ENCODE data around the gene CCDC142. TPM values are rescaled to one million over a fixed set of nuclear protein-coding genes. Genes with fewer than 3 reads are reported as not detected.

The CCDC142 gene, protein sequence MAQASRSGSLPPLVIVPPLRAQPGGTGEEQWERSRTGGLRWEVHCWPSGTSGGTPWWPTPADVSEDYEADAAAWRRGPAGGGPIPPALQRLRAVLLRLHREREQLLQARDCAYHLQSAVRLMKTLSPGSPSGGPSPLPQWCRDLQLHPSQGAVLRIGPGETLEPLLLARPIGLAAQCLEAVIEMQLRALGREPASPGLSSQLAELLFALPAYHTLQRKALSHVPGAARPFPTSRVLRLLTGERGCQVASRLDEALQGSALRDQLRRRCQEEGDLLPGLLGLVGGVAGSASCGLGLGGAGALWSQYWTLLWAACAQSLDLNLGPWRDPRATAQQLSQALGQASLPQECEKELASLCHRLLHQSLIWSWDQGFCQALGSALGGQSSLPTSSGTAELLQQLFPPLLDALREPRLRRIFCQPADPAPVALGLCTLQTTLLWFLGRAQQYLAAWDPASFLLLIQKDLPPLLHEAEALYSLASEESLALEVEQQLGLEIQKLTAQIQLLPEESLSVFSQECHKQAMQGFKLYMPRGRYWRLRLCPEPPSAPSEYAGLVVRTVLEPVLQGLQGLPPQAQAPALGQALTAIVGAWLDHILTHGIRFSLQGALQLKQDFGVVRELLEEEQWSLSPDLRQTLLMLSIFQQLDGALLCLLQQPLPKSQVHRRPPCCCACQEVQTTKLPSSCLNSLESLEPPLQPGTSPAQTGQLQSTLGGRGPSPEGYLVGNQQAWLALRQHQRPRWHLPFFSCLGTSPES
- total RNA-seq = 14.4 and 20.0 TPM in 2 replicates

DNA sequence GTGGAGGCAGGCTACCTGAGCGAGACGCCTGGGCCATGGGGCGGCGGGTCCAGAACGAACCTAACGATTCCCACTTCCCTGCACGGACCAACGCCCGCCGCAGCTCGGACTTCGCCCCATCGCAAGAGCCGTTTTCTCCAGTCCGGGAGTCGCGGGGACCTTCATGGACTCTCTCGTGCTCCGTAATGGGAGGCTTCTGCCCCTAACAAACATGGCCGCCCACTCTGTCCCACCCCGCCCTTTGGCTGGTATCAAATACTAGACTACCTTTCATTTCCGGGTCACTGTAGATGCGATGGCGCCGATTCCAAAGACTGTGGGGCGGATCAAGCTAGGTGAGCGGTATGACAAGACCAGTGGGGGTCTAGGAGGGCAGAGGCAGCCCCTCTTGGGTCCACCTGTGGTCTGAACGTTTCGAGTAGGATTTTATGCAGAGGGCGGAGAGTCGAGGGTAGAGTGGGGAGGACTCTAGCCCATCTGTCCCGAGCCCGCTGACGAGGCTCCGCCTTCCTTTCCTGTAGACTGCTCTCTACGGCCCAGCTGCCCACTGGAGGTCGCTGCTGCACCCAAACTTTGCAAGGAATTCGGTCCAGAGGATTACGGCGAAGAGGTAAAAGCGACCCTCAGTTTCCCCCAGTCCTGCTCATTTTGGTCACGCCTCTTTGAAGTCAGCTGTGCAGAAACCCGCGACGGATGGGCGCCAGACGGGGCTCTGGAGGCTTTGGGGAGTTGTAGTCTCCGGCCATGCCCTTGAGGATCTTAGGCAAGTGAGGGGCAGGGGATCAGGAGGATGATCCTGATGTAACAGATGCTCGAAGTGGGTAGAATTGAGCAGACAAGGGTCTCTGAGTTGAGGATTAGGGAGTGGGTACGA, at the start of gene CCDC142, which contains the start of gene TTC31:
Gene CCDC142 (minus strand): TSS at position 198 of the 874 bp plus-strand sequence. CDS start 161 bp downstream, at position 37.
Gene TTC31 (plus strand): TSS at position 281 of the 874 bp plus-strand sequence. CDS start 15 bp downstream, at position 296.

DNA sequence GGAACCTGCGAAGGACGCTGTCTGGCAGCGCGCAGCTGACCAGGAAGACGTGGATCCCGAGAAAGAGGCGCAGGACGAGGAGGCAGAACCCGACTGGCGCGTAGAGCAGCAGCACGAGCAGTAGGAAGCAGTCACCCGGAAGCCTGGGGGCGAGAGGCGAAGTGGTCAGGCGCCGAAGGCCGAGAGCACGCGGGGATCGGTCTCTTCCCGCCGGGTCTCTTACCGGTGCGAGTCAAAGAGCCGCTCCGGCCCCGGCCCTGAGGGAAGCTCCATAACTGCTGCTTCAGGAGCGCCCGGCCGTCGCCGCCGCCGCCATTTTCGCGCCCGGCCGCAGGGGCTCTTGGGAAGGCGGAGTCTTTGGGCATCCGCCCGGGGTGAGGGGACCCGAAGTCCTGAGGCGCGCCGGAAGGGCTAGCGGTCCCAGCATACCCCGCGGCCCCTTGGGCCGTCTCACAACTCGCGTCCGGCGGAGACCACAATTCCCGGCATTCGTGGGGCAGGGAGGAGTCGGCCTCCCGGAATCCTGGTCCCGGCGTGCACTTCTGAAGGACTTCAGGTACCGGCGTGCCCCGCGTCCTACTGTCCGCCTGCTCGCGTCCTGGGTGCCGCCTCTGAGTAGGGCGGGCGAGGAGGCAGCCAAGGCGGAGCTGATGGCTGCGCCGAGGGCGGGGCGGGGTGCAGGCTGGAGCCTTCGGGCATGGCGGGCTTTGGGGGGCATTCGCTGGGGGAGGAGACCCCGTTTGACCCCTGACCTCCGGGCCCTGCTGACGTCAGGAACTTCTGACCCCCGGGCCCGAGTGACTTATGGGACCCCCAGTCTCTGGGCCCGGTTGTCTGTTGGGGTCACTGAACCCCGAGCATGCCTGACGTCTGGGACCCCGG, 46.8 kb upstream of the CCDC142 start, which contains the start of the genes AUP1 and HTRA2:
Gene AUP1 (minus strand): TSS at position 350 of the 882 bp plus-strand sequence. CDS start 77 bp downstream, at position 273.
Gene HTRA2 (plus strand): TSS at position 577 of the 882 bp plus-strand sequence. CDS start 74 bp downstream, at position 651.

DNA sequence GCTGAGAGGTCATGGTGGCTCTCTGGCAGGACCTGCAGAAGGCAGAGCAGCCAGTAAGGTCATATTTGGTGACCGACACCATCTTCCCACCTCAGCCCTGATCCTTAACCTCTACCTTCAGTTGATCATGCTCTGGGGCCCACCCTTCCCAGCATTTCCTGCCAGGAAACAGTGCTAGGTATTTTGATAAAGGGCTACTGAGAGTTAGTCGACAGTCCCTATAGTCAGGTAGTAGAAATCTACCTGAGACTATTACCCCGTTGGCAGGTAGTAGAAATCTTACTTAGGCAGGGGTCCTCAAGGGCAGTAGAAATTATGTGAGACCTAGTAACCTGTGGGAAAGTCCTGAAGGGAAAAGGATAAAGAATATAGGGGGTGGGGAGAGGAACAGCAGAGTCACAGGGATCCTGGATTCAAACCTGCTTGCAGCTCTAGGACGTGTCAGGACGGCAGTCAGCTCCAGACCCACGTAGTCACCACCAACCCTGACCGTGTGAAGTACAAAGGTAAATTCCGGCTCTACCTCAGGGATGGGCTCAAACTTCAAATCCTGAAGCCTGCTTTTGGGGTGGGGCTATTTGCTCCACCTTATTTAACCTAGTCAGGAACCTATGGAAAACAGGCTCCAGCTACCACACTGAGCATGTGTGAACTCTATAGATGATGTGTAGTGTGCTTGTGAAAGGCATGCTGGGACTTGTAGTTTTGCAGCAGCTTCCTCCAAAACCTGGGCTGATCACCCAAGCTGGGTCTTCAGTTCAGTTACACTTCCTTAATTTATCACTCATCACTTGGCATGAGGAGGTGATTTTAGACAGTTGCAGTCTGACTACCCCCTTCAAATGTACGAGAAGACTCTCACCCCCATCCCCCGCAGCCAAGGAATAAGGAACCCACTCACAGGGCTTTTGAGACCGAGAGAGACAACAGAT, 43.2 kb upstream of the CCDC142 start, which contains the start of gene DQX1:
Gene DQX1 (minus strand): TSS at position 515 of the 932 bp plus-strand sequence. CDS start 502 bp downstream, at position 13.

DNA sequence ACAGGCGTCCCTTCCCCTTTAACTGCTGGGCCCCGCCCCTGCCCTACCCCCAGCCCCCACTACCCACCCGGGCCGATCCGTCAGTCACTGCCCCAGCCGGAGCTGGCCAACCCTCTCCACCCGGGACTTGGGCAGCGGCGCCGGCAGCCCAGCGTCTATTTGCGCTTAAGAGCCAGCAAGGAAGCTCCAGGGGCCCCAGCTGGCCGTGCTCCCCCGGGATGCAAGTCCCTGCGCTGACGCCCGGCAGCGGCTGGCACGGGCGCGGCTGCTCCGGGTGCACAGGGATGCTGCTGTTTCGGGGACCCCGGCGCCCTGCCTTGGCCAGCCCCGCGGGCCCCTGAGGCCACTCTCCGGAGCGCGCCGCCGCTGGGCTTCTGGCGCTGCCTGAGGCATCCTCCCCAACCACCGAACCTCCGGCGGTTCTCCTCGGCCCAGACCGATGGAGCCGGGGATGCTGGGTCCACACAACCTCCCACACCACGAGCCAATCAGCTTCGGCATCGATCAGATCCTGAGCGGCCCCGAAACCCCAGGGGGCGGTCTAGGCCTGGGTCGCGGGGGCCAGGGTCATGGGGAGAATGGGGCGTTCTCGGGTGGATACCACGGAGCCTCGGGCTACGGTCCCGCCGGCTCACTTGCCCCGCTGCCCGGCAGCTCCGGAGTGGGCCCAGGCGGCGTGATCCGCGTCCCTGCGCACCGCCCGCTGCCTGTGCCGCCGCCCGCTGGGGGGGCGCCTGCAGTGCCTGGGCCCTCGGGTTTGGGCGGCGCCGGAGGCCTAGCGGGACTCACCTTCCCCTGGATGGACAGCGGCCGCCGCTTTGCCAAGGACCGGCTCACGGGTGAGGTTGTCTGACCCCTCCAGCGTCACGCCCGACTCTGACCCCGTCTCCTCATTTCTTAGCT, 31.8 kb upstream of the CCDC142 start, which contains the start of gene TLX2:
Gene TLX2 (plus strand): TSS at position 83 of the 903 bp plus-strand sequence. CDS start 357 bp downstream, at position 440.

DNA sequence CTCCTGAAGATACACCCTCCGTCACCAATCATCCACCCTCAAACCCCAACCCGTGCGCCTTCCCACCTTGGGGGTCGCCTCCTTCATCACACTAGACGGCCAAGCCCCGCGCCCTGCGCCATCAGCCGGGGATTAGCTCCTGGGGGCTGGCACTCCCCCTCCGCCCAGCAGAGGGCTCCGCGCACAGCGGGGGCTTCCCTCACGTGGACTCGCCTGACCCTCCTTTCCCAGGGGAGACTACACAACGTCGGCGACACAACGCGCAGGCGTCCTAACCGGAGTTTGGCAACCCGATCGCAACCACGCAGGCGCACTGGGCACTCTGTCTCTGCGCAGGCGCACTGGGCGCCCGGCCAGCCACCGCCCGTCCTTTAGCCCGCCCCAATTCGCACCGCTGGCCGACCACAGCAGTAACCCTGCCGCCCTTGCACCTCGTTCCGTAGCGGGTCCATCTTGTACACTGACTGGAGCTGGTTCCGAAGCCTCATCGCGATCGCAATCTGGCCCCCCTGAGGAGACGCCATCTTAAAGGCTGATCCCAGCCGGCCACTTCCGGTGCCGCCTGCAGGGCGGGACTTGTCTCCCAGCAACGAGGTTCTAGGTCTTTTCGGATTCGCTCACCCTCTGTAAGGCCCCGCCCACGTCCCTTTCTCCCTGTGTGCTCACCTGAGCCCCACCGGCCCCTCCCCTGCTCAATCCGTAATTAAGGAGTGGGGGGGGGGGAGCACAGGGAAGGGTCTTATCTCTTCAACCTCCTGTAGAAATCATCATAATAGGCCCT, 24.5 kb upstream of the CCDC142 start, which contains the start of gene PCGF1:
Gene PCGF1 (minus strand): TSS at position 551 of the 781 bp plus-strand sequence. CDS start 27 bp downstream, at position 524.

DNA sequence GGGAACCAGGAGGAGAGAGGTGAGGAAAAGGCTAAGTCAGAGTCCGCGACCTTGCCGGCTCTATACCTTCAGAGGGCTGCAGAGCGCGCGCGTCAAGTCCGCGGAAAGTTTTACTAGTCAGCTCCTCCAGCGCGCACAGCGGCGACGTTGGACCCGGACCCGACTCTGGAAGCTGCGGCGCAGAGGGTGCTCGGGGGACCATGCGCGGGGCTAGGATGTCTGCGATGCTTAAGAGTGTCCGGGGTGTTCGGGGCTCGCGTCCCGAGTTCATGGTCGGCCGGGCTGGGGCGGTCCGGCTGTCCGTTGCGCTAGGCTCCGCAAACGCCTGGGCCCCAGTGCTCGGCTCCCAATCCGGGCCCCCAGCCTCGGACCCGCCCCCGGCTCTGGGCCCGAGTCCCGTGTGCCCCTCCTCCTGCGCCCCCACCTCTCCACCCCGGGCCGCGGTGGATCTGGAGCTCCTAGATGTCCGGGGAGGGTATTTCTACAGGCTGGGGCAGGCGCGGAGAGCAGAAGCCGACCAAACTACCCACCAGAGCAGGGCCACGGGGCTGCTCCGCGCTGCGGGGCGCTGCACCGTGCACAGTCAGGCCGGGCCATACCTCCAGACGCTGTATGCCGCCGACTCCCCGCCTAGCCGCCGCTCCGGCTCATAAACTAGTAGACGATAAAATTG, 16.6 kb upstream of the CCDC142 start, which contains the start of gene LBX2:
Gene LBX2 (minus strand): TSS at position 337 of the 673 bp plus-strand sequence. CDS start 66 bp downstream, at position 271.

DNA sequence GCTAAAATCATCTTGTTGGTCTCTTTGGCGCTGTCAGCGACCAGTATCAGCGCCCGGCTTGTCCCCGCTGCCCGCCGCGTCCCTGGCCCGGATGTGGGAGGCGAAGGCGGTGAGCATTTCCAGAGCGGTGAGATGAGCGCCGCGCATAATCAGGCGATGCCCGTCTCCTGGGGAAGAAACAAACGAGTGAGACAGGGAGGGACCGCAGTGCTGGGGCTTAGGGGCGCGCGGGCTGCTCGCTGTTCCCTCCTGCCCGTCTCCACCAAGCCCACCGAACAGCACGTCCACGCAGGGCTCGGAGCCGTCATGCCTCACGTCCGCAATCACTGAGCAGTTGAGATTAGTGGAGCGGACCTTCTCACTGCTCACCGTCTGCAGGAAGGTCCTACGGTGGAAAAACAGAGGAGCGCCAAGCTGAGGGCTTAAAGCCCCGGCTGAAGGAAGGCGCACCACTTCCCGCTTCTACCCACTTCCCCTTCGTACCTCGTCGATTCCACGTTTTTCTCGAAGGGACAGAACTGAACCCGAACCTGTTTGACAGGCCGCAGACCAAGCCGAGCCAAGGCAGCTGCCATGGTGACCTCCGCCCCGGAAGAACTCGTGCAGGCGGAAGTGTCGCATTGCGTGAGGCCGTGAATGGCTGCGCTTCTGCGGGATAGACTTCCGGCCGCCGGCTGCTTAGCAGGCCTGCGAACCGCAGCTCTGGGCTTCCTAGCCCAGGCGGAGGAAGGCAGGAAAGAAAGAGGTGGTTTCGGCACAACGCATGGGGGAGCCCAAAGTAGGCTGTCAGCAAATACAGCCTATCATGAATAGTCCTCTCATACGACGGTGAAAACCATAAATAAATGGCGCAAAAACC, 10.5 kb downstream of the CCDC142 start, which contains the start of gene MRPL53:
Gene MRPL53 (minus strand): TSS at position 595 of the 859 bp plus-strand sequence. CDS start 20 bp downstream, at position 575.

DNA sequence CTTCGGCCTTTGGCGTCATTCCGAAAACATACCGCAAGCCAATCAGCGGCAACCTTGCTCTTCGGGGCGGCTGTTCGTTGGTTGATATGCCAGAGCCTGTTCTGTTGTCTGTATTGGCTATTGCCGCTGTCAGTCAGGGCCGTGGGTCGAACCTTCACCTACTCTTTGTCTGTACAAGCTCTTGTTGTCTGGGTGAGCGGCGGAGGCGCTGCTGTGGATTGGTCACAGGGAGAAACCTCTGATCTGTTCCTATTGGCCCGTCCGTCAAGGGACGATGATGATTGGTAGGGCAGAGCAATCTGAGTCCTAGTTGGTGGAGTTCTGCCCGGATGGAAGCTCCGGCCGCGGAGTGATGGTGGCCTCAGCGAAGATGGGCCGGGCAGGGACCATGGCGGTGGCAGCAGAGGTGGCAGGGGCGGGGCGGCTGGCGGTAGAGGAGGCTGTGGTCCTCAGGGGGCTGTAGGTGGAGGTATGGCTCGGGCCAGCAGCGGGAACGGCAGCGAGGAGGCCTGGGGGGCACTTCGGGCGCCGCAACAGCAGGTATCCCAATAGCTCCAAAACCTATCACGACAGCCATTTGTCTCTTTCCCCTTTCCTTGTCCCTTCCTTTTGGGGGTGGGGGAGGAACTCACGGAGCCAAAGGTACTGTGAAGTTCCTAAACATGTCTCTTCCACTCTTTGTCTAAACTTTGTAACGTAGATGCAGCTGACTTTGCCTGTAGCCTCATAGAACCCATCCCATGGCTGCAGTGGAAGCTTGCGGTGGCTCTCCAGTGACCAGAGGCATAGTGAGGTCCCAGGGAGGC, 24.5 kb downstream of the CCDC142 start, which contains the start of gene WBP1:
Gene WBP1 (plus strand): TSS at position 307 of the 806 bp plus-strand sequence. CDS start 165 bp downstream, at position 472.

DNA sequence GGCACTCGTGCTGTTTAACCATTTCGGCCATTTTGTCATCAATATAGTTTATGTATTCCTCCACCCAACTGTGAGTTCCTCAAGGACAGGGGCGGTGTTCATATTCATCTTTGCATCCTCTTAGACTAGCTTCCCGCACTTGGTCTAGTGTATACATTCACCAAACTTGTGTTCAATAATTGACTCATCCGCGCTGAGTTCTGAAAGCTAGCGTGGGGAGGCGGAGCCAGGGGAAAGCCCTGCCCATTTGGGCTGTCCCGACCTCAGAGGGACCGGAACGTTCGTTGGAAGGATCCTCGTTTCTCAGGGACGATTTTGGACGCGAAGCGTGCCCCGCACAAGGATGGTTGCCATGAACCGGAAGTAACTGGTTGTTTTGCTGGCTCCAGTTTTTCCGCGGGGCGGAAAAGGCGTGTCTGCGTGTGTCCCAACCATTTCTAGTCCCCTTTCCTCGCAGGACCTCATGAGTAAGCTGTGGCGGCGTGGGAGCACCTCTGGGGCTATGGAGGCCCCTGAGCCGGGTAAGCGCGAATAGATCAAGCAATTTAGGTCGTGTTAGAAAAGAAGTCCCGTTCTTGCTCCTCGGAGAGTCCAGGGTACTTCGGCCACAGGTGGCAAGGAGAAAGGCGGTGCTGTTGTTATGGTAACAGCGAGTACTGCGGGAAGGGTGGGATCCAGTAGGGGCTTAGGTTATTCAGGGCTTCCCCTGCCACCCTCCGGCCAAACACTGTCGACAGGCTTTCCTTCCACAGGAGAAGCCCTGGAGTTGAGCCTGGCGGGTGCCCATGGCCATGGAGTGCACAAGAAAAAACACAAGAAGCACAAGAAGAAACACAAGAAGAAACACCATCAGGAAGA, 27.9 kb downstream of the CCDC142 start, which contains the start of gene INO80B:
Gene INO80B (plus strand): TSS at position 434 of the 858 bp plus-strand sequence. CDS start 30 bp downstream, at position 464.

DNA sequence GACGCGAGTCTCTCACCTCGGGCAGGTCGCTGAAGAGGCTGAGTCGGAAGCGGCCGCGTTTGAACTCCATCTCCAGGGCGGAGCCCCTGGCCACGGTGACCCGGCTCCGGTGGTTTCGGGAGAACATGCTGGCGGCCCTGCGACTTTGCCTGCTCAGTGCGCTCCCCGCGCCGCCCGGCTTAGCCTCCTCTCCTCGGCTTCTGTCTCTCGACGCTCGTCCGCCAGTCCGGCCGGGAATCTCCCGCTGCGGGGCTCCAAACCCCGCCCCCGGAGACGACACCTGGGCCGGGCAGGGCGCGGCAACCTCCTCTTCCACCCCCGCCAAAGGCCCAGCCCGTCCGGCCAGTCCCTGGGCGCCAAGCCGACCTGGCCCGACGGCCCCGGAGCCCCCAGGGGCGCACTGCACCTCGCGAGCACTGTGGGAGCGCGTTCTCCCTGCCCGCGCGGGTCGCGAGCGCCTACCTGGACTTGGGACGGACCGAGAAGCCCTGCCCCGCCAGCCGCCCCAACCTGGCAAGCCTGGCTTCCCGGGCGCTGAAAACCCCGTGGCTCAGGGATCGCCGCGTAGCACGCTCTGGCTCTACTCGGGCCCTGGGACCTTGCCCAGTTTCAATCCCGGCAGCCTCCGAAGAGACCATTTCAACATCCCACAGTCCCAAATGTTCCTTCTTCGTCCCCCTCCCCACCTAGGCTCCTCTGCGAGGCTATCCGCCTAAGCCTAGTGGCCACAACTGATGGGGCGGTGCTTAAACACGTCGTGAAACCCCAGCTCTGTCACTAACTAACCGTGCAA, 40.9 kb downstream of the CCDC142 start, which contains the start of gene RTKN:
Gene RTKN (minus strand): TSS at position 248 of the 793 bp plus-strand sequence. CDS start 121 bp downstream, at position 127.

